Measurements from ENCODE around the gene PLXNC1. TPM values are rescaled to one million over a fixed set of nuclear protein-coding genes. Genes with fewer than 3 reads are reported as not detected.

Gene PLXNC1
- polyA plus RNA-seq, 1 experiment = 2.2 TPM

- Histone ChIP-seq H3K27me3 (ENCODE audit: control insufficient read depth, insufficient read depth, low read length) (peaks cover 2% of the 10 kb centered on the region; the same call in 1 of the 2 replicates), H3K36me3 (ENCODE audit: control insufficient read depth, insufficient read depth, low read length) (no peaks in the 10 kb centered on the region), H3K4me3 (ENCODE audit: low read depth, low read length) (peak overlapping the region; percentile 56)
- POLR2A ChIA-PET = interaction anchor here (0.6 to 1.0 kb wide), 2 partner anchors 26 to 675 kb away, joined by 3 to 7 read pairs; no protein-coding TSS in a partner anchor
- CTCF ChIA-PET = interaction anchor here (0.6 to 6.2 kb wide), 81 partner anchors 10 to 1114 kb away, joined by 3 to 154 read pairs (median 4); partner anchors contain the start of gene SOCS2
- peak; percentile 75 for TF ChIP-seq CTCF (IDR thresholded peaks at IDR 0.05; ENCODE audit: insufficient read depth, low read depth, low read length)
- no peak for DNase-seq (ENCODE audit: low read depth)
These were observed 47.2 kb upstream of the PLXNC1 start for GRCh38 chr12:94100990-94101737.

GRCh38 chr12:94101738-94102660 is 46.4 kb upstream of the PLXNC1 start:
- DNase-seq (ENCODE audit: low read depth) = no peak
- ChIA-PET CTCF (interaction anchor here (0.6 to 6.2 kb wide), 94 partner anchors 10 to 1115 kb away, joined by 3 to 154 read pairs (median 4); partner anchors contain the start of gene SOCS2), POLR2A (interaction anchor here (0.9 kb wide), 1 partner anchor 533 kb away, joined by 3 read pairs; no protein-coding TSS in a partner anchor)
- TF ChIP-seq CTCF (IDR thresholded peaks at IDR 0.05; ENCODE audit: insufficient read depth, low read depth, low read length) = peak; percentile 78
- Histone ChIP-seq H3K36me3 (ENCODE audit: control insufficient read depth, insufficient read depth, low read length) (no peaks in the 10 kb centered on the region), H3K27me3 (ENCODE audit: control insufficient read depth, insufficient read depth, low read length) (peaks cover 2% of the 10 kb centered on the region; the same call in 1 of the 2 replicates), H3K4me3 (ENCODE audit: low read depth, low read length) (peak overlapping the region; percentile 56)

- Histone ChIP-seq H3K36me3 (ENCODE audit: control insufficient read depth, insufficient read depth, low read length) (no peaks in the 10 kb centered on the region), H3K4me3 (ENCODE audit: low read depth, low read length) (no peak overlapping the region), H3K27me3 (ENCODE audit: control insufficient read depth, insufficient read depth, low read length) (peaks cover 2% of the 10 kb centered on the region)
- ChIA-PET CTCF (interaction anchor here (2.5 to 6.2 kb wide), 6 partner anchors 8 to 598 kb away, joined by 6 to 154 read pairs (median 76); partner anchors contain the start of gene SOCS2), POLR2A (interaction anchor here (0.5 kb wide), 1 partner anchor 319 kb away, joined by 4 read pairs; no protein-coding TSS in a partner anchor)
- no peak for TF ChIP-seq CTCF (IDR thresholded peaks at IDR 0.05; ENCODE audit: insufficient read depth, low read depth, low read length)
- DNase-seq (ENCODE audit: low read depth) = no peak
These were observed 44.4 kb upstream of the PLXNC1 start for GRCh38 chr12:94103986-94104385.

GRCh38 chr12:94107910-94108309 is 40.5 kb upstream of the PLXNC1 start:
- TF ChIP-seq CTCF (IDR thresholded peaks at IDR 0.05; ENCODE audit: insufficient read depth, low read depth, low read length) = no peak
- CTCF ChIA-PET = interaction anchor here (1.2 to 2.0 kb wide), 2 partner anchors 11 to 605 kb away, joined by 3 to 9 read pairs; no protein-coding TSS in a partner anchor
- no peak for DNase-seq (ENCODE audit: low read depth)
- H3K36me3 ChIP-seq (ENCODE audit: control insufficient read depth, insufficient read depth, low read length) = no peaks in the 10 kb centered on the region
- POLR2A ChIA-PET = no interaction called here
- peaks cover 2% of the 10 kb centered on the region for H3K27me3 ChIP-seq (ENCODE audit: control insufficient read depth, insufficient read depth, low read length)
- no peak overlapping the region for H3K4me3 ChIP-seq (ENCODE audit: low read depth, low read length)

Data from BJ (cell line).